Measurements from ENCODE around the gene SNX14.

SNX14 gene

DNA sequence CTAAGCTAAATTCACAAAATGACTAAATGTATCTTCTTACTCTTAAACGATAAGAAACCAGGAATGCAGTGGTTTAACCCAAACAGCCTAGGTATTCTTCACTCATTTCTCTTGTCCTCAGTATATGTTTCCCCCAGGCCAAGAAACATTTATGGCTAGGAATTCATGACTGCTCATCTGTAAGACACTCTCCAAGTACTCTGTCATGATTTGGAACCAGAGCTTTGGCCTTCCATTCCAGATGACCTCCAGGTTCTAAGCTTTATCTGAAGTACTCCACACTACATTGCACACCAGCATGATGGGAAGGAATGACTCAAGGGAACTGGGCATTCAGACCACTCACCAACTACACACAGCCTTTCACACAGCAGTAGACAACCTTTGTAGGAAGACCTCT, 114.5 kb downstream of the SNX14 start:
- Histone ChIP-seq H3K36me3 (ENCODE audit: low read depth) (peaks cover 6% of the 10 kb centered on the region; the same call in 1 of the 2 replicates), H3K4me1 (ENCODE audit: insufficient read depth, poor library complexity, severe bottlenecking) (peaks cover 4% of the 10 kb centered on the region), H3K27me3 (ENCODE audit: insufficient read depth, poor library complexity, severe bottlenecking) (no peaks in the 10 kb centered on the region), H3K4me3 (ENCODE audit: severe bottlenecking) (no peak overlapping the region), H3K27ac (ENCODE audit: poor library complexity, severe bottlenecking) (no peak overlapping the region), H3K9me3 (ENCODE audit: severe bottlenecking) (no peaks in the 10 kb centered on the region)
- TF ChIP-seq, protein P1, sequence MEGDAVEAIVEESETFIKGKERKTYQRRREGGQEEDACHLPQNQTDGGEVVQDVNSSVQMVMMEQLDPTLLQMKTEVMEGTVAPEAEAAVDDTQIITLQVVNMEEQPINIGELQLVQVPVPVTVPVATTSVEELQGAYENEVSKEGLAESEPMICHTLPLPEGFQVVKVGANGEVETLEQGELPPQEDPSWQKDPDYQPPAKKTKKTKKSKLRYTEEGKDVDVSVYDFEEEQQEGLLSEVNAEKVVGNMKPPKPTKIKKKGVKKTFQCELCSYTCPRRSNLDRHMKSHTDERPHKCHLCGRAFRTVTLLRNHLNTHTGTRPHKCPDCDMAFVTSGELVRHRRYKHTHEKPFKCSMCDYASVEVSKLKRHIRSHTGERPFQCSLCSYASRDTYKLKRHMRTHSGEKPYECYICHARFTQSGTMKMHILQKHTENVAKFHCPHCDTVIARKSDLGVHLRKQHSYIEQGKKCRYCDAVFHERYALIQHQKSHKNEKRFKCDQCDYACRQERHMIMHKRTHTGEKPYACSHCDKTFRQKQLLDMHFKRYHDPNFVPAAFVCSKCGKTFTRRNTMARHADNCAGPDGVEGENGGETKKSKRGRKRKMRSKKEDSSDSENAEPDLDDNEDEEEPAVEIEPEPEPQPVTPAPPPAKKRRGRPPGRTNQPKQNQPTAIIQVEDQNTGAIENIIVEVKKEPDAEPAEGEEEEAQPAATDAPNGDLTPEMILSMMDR (IDR thresholded peaks at IDR 0.05; ENCODE audit: poor library complexity, severe bottlenecking) = no peak
- DNase-seq (ENCODE audit: low spot score) (no peak), ATAC-seq (ENCODE audit: low read depth) (no peak)

DNA sequence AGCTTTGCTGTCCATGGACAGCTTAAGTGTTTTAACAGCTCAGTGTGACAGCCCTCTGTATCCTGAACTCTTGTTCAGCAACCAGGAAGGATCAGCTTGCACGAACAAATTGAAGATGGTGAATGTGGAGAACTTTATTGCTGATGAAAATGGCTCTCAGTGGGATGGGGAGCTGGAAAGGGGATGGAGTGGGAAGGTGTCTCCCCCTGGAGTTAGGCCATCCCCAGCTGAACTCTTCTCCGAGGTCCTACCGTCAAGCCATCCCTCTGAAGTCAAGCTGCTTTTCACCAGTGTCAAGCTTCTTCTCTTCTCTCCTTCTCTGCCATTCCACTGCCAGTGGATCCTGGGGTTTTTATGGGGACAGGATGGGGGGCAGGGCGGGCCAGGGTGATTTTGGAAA, 117.1 kb downstream of the SNX14 start:
- DNase-seq (ENCODE audit: low spot score) (no peak), ATAC-seq (ENCODE audit: low read depth) (no peak)
- TF ChIP-seq, protein P1 (IDR thresholded peaks at IDR 0.05; ENCODE audit: poor library complexity, severe bottlenecking) = no peak
- Histone ChIP-seq H3K4me3 (ENCODE audit: severe bottlenecking) (no peak overlapping the region), H3K36me3 (ENCODE audit: low read depth) (peaks cover 6% of the 10 kb centered on the region; the same call in 1 of the 2 replicates), H3K27ac (ENCODE audit: poor library complexity, severe bottlenecking) (no peak overlapping the region), H3K4me1 (ENCODE audit: insufficient read depth, poor library complexity, severe bottlenecking) (peaks cover 20% of the 10 kb centered on the region), H3K27me3 (ENCODE audit: insufficient read depth, poor library complexity, severe bottlenecking) (no peaks in the 10 kb centered on the region), H3K9me3 (ENCODE audit: severe bottlenecking) (no peaks in the 10 kb centered on the region)

DNA sequence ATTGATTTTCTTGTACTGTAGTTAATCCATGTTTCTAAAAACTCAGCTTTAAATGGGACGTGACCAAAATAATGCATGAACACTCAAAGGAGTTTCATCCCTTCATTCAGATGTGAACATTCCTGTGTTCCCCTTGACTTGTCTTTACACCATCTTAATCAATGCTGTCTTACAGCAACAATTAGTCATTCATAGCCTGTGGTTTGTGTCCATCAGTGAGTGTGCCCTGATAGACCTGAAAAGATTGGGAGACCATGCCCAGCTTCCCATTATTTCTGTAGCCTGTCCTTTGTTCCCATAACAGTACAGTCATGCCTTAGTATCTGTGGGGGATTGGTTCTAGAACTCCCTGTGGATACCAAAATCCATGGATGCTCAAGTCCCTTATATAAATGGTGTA, 119.9 kb downstream of the SNX14 start:
- DNase-seq (ENCODE audit: low spot score) = no peak
- Histone ChIP-seq H3K4me3 (ENCODE audit: severe bottlenecking) (no peak overlapping the region), H3K4me1 (ENCODE audit: insufficient read depth, poor library complexity, severe bottlenecking) (peaks cover 20% of the 10 kb centered on the region), H3K27me3 (ENCODE audit: insufficient read depth, poor library complexity, severe bottlenecking) (no peaks in the 10 kb centered on the region), H3K27ac (ENCODE audit: poor library complexity, severe bottlenecking) (peak overlapping the region; percentile 68), H3K36me3 (ENCODE audit: low read depth) (peaks cover 6% of the 10 kb centered on the region; the same call in 1 of the 2 replicates), H3K9me3 (ENCODE audit: severe bottlenecking) (no peaks in the 10 kb centered on the region)
- TF ChIP-seq, protein P1 (IDR thresholded peaks at IDR 0.05; ENCODE audit: poor library complexity, severe bottlenecking) = no peak
- peak; percentile 40; the same call in 1 of the 3 replicates for ATAC-seq (ENCODE audit: low read depth)

DNA sequence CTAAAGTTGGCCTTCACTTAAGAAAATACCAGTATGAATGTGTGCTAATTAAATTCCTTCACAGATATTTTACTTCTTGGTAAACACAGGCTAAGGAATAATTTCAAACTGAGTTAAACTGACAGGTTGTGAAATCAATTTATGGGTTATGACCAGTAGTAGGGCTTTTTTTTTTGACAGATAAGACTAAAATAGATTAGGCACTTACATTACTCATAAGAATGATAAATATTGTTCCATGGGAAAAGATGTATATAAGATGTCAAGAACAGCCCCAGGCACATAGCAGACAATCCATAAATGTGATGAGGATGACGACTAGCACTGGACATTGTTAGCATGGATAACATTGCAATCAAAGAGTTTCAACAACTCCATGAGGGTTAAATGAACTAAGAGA, 120.9 kb downstream of the SNX14 start:
- Histone ChIP-seq H3K27me3 (ENCODE audit: insufficient read depth, poor library complexity, severe bottlenecking) (no peaks in the 10 kb centered on the region), H3K4me3 (ENCODE audit: severe bottlenecking) (no peak overlapping the region), H3K36me3 (ENCODE audit: low read depth) (peaks cover 6% of the 10 kb centered on the region; the same call in 1 of the 2 replicates), H3K27ac (ENCODE audit: poor library complexity, severe bottlenecking) (peak overlapping the region; percentile 68), H3K9me3 (ENCODE audit: severe bottlenecking) (no peaks in the 10 kb centered on the region), H3K4me1 (ENCODE audit: insufficient read depth, poor library complexity, severe bottlenecking) (peaks cover 20% of the 10 kb centered on the region)
- DNase-seq (ENCODE audit: low spot score) (no peak), ATAC-seq (ENCODE audit: low read depth) (peak; percentile 86)
- TF ChIP-seq, protein P1 (IDR thresholded peaks at IDR 0.05; ENCODE audit: poor library complexity, severe bottlenecking) = no peak

DNA sequence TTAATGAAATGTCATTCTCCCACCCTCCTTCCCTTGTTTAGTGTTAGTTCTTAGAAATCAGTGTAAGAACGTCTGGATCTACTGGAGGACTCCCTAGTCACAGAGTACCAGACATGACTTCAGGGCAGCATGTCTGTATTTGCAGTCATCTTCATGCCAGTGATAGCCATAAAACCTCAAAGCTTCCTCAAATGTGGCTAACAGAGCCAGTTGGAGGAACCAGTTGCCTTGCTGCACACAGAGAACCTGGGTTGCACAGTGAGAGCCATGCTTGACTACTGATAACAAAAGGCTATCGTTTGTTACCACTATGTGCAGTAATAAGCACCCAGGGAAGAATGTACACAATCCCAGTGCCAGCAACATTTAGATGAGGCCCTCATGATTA, 123.6 kb downstream of the SNX14 start:
- ATAC-seq (ENCODE audit: low read depth) = no peak
- peak overlapping the region; percentile 31 for H3K27ac ChIP-seq (ENCODE audit: poor library complexity, severe bottlenecking)
- TF ChIP-seq, protein P1 (IDR thresholded peaks at IDR 0.05; ENCODE audit: poor library complexity, severe bottlenecking) = no peak
- H3K9me3 ChIP-seq (ENCODE audit: severe bottlenecking) = no peaks in the 10 kb centered on the region
- no peaks in the 10 kb centered on the region for H3K27me3 ChIP-seq (ENCODE audit: insufficient read depth, poor library complexity, severe bottlenecking)
- no peak for DNase-seq (ENCODE audit: low spot score)
- no peak overlapping the region for H3K4me3 ChIP-seq (ENCODE audit: severe bottlenecking)
- H3K4me1 ChIP-seq (ENCODE audit: insufficient read depth, poor library complexity, severe bottlenecking) = peaks cover 30% of the 10 kb centered on the region
- peaks cover 11% of the 10 kb centered on the region for H3K36me3 ChIP-seq (ENCODE audit: low read depth)

Measured in RWPE2 (cell line).